SK-N-MC (cell line): Measurements from ENCODE around the gene IFT122.

Experiments used
- EZH2 ChIP-seq: fragments of 200-600 bp; sonication (generic); IDR thresholded peaks from one replicate; pipeline ENCODE4 v1.6.1; 2017; ENCODE audit warnings: antibody characterized with exemption
- POLR2AphosphoS5 ChIP-seq: IDR thresholded peaks from 2 replicates; pipeline ENCODE4 v1.6.1; 2012; ENCODE audit warnings: mild to moderate bottlenecking, low read depth, low read length, borderline replicate concordance

DNA sequence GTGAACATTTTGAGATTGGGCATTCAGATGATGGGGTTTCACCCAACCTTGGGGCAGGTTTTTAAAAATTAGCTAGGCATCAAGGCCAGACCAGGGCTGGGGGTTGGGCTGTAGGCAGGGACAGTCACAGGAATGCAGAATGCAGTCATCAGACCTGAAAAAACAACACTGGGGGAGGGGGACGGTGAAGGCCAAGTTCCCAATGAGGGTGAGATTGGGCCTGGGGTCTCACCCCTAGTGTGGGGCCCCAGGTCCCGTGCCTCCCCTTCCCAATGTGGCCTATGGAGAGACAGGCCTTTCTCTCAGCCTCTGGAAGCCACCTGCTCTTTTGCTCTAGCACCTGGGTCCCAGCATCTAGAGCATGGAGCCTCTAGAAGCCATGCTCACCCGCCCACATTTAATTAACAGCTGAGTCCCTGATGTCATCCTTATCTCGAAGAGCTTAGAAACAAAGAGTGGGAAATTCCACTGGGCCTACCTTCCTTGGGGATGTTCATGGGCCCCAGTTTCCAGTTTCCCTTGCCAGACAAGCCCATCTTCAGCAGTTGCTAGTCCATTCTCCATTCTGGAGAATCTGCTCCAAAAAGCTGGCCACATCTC lies 94.5 kb downstream of the IFT122 start:
- no peak for TF ChIP-seq POLR2AphosphoS5
- TF ChIP-seq EZH2, result no peak
